Measurements from ENCODE around the gene TRIM4.
"Not testable (repeated sequence)": the region's sequence is repeated elsewhere in the genome, so short reads cannot be mapped to it uniquely, and the experiment has no call there.

TRIM4 gene

GRCh38 chr7:99918959-99919813 lies at the start of gene TRIM4:
TSS of gene TRIM4 (minus strand) at chr7:99919530. CDS start at chr7:99919401, 129 bp downstream.
- in situ Hi-C loops (cut with MboI; ENCODE audit: low pct_unique_long_range_greater_than_20kb, low sequenced_read_pairs, unreplicated experiment), result no loop called here
- TF ChIP-seq CTCF (IDR thresholded peaks at IDR 0.05; ENCODE audit: extremely low read depth, insufficient read depth, missing control alignments), result peak; percentile 15
- peak; percentile 96 for DNase-seq (ENCODE audit: low spot score)

GRCh38 chr7:99958564-99959227 lies 39.4 kb upstream of the TRIM4 start:
- DNase-seq (ENCODE audit: low spot score), result no peak
- TF ChIP-seq CTCF (IDR thresholded peaks at IDR 0.05; ENCODE audit: extremely low read depth, insufficient read depth, missing control alignments), result no peak

GRCh38 chr7:99955247-99955646 lies 35.9 kb upstream of the TRIM4 start:
- no peak for DNase-seq (ENCODE audit: low spot score)

More at GRCh38 chr7:99958564-99959227, 39.4 kb upstream of the TRIM4 start:
- in situ Hi-C loops (cut with MboI; ENCODE audit: low pct_unique_long_range_greater_than_20kb, low sequenced_read_pairs, unreplicated experiment), result no loop called here

GRCh38 chr7:99954643-99955042 lies 35.3 kb upstream of the TRIM4 start:
- in situ Hi-C loops (cut with MboI; ENCODE audit: low pct_unique_long_range_greater_than_20kb, low sequenced_read_pairs, unreplicated experiment); DNase-seq (ENCODE audit: low spot score): not testable (repeated sequence)

More at GRCh38 chr7:99955247-99955646, 35.9 kb upstream of the TRIM4 start:
- in situ Hi-C loops (cut with MboI; ENCODE audit: low pct_unique_long_range_greater_than_20kb, low sequenced_read_pairs, unreplicated experiment), result no loop called here
- no peak for TF ChIP-seq CTCF (IDR thresholded peaks at IDR 0.05; ENCODE audit: extremely low read depth, insufficient read depth, missing control alignments)

GRCh38 chr7:99953649-99954048 lies 34.3 kb upstream of the TRIM4 start:
- in situ Hi-C loops (cut with MboI; ENCODE audit: low pct_unique_long_range_greater_than_20kb, low sequenced_read_pairs, unreplicated experiment), result no loop called here
- TF ChIP-seq CTCF (IDR thresholded peaks at IDR 0.05; ENCODE audit: extremely low read depth, insufficient read depth, missing control alignments), result no peak
- no peak for DNase-seq (ENCODE audit: low spot score)

GRCh38 chr7:99952649-99953048 lies 33.3 kb upstream of the TRIM4 start:
- DNase-seq (ENCODE audit: low spot score); in situ Hi-C loops (cut with MboI; ENCODE audit: low pct_unique_long_range_greater_than_20kb, low sequenced_read_pairs, unreplicated experiment): not testable (repeated sequence)

- DNase-seq (ENCODE audit: low spot score); in situ Hi-C loops (cut with MboI; ENCODE audit: low pct_unique_long_range_greater_than_20kb, low sequenced_read_pairs, unreplicated experiment): not testable (repeated sequence)
These were observed 31.5 kb upstream of the TRIM4 start for GRCh38 chr7:99950819-99951218.

- TF ChIP-seq CTCF (IDR thresholded peaks at IDR 0.05; ENCODE audit: extremely low read depth, insufficient read depth, missing control alignments), result no peak
- no peak for DNase-seq (ENCODE audit: low spot score)
- in situ Hi-C loops (cut with MboI; ENCODE audit: low pct_unique_long_range_greater_than_20kb, low sequenced_read_pairs, unreplicated experiment), result no loop called here
These were observed 30.4 kb upstream of the TRIM4 start for GRCh38 chr7:99949645-99950228.

Data from GM13977 (cell line).